HG02943 (cell line): ENCODE measurements around the gene TRAPPC5.

Source experiments
- ATAC-seq: cut with Tn5 transposase; IDR thresholded peaks from one replicate; pipeline ENCODE4 v1.9.1; 2021; ENCODE audit warnings: mild to moderate bottlenecking, low read depth, moderate library complexity; ENCODE audit not compliant: unreplicated experiment

Gene TRAPPC5

DNA sequence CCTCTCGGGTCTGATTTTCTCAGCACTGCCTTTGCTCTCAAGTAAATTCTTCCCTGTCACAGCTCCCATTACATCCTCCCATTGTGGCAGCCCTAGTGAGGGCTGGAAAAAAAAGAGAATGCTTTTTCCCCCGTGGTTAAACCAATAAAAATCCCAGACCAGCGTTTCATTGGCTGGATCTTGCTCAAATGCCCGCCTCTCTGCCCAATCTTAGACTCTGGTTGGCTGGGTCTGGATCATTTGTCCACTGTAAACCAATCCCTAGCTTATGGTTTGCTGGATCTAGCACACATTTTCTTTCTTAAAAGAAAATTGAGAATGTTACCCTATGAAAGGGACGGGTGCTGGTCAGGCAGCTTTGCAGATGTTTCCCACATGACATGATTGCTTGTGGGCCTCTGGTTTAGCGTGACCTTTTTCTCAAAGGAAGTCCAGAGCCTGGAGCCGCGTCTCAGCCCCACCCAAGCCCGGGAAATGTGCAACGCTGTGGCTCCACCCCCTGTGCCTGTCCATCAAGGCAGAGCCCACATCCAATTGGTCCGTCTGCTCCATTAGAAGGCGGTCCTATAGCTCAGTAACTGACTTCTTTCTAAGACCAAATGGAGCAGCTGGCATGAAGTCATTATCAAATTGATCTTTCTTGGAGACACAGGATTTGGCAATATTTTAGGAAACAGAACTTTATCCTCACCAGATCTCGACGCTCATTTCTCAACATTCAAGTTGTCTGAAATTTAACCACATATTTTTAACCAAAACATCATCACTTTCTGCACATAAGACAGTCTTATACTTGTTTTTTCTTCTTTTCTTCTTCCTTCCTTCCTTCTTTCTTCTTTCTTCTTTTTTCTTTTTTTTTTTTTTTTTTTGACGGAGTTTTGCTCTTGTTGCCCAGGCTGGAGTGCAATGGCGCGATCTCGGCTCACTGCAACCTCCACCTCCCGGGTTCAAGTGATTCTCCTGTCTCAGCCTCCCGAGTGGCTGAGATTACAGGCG is 6.3 kb upstream of the TRAPPC5 start:
- no peak for ATAC-seq

DNA sequence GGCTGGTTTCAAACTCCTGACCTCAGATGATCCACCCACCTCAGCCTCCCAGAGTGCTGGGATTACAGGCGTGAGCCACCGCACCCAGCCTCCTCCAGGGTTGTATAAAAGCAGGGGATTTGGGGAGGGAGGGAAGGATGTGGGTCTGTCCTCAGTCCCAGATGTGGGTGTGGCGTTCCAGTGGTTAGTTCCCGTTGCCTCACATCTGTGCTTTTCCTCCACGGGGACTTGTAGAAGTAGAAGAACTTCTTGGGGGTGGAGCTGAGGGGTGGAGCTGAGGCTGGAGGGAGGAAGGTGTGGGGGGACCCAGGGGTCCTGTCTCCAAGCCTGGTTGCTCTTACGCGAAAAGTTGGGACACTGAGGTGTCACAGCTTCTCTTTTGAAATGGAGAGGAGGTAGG is 4.3 kb upstream of the TRAPPC5 start:
- no peak for ATAC-seq

DNA sequence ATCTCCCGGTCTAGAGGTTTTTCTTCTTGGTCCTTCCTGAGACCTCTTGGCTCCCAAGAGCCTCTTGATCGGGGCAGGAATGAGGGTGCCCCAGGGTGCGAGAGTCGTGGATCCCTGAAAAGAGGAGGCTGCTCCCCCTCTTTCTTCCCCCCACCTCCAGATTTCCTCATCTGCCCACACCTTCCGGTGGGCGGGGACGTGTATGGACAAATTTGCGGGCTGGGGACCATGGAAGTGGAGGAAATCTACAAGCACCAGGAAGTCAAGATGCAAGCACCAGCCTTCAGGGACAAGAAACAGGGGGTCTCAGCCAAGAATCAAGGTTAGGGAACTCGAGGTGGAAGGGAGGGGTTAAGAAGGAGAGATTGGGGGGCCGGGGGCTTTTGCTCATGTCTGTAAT is 3.8 kb upstream of the TRAPPC5 start, which contains the start of gene MCEMP1:
MCEMP1 (plus strand) TSS at position 237 of the 400 bp plus-strand sequence; CDS start at position 268, 31 bp downstream.
- no peak for ATAC-seq

DNA sequence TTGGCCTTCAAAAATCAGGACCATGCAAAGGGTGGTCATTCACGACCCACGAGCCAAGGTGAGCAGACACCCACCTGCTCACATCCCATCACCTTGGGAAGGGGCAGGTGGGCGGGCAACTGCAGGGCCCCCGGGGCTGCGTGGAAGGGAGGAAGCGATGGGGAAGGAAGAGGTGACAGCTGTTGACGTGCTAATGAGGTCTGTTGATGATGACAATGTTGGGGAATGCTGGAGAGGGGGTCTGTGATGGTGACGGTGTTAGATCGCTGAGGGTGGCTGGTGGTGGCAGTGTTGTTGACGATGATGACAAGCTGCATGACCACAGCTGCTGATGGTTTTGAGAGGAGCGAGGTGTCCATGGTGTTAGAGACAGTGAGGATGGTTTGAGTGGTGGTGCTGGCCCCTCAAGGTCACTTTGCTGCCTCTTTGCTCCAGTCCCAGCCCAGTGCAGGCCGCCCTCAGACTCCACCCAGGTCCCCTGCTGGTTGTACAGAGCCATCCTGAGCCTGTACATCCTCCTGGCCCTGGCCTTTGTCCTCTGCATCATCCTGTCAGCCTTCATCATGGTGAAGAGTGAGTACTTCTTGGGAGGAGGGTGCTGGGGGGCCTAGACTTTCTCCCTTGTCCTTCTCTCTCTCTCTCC is 2.8 kb upstream of the TRAPPC5 start:
- no peak for ATAC-seq

DNA sequence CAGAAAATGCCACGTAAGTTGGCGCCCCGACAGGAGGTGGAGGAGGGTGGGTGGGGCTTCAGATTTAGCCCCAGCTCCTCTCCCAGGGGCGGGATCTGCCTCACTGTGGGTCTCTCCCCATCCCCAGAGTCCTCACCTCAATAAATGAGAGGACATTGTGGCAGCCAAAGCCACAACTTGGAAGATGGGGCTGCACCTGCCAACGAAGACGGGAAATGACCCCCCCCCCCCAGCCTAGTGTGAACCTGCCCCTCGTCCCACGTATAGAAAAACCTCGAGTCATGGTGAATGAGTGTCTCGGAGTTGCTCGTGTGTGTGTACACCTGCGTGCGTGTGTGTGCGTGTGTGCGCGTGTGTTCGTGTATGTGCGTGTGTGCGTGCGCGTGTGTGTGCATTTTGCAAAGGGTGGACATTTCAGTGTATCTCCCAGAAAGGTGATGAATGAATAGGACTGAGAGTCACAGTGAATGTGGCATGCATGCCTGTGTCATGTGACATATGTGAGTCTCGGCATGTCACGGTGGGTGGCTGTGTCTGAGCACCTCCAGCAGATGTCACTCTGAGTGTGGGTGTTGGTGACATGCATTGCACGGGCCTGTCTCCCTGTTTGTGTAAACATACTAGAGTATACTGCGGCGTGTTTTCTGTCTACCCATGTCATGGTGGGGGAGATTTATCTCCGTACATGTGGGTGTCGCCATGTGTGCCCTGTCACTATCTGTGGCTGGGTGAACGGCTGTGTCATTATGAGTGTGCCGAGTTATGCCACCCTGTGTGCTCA is 1.5 kb upstream of the TRAPPC5 start:
- no peak for ATAC-seq

DNA sequence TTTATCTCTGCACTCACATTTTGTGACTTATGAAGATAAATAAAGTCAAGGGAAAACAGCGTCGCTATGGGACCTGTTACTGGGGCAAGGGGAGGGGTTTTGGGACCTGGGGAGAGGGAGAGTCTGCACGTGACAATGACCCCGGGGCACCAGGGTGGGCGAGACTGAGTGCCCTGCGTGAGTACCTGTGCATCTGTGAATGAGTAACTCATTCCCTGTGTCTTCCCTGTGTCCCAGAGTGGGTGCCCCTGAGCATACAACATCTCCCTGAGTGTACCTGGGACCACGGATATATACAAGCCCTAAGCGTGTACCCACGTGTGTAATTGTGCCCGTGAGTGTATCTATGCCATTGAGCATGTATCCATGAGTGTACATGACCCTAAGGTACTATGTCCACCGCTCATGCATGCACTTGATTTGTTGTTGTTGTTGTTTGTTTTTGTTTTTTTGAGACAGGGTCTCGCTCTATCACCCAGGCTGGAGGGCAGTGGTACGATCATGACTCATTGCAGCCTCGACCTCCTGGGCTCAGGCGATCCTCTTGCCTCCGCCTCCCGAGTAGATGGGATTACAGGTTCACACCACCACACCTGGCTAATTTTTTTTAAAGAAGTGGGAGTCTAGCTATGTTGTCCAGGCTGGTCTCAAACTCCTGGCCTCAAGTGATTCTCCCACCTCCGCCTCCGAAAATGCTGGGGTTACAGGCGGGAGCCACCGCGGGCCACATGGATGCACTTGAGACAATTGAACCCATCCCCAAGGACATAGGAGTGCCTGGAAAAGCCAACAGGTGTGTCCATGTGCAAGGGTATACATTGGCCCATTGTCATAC is 645 bp upstream of the TRAPPC5 start:
- no peak for ATAC-seq

DNA sequence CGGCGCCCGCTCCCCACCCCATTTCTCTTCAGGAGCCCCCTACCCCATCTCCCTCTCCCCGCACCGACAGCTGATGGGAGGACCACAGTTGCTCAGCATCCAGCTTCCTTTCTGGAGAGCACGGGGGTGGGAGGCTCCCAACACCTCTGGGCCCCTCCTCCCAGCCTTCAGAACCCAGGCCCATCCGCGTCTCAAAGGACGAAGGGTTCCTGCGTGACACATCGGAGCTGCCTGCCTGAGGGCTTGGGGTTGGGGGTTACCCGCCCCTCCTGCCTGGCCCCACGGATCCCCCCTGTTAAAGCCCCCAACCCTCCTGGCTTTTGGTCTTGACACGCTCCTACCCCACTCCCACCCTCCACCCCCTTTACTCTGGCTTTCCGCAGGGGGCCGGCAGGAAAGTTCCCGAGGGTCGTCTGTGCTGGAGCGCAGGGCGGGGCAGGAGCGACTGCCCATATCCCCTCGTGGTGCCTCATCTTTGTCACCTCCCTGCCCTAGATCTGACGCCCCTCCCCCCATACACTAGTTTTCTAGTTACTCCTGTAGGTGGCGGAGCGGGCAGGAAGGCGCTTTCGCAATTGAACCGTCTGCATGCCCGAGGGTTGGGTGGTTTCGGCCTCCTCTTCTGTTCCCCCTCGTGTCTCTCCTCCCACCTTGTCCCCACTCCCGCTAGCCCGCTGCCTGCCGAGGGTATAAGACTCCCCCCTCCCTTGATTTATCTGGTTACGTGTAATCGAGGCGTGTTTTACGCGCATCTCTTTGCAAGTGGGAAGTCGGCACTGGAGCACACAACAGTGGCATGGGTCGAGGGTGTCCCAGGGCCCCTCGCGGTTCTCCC is 924 bp downstream of the TRAPPC5 start:
- ATAC-seq = no peak

DNA sequence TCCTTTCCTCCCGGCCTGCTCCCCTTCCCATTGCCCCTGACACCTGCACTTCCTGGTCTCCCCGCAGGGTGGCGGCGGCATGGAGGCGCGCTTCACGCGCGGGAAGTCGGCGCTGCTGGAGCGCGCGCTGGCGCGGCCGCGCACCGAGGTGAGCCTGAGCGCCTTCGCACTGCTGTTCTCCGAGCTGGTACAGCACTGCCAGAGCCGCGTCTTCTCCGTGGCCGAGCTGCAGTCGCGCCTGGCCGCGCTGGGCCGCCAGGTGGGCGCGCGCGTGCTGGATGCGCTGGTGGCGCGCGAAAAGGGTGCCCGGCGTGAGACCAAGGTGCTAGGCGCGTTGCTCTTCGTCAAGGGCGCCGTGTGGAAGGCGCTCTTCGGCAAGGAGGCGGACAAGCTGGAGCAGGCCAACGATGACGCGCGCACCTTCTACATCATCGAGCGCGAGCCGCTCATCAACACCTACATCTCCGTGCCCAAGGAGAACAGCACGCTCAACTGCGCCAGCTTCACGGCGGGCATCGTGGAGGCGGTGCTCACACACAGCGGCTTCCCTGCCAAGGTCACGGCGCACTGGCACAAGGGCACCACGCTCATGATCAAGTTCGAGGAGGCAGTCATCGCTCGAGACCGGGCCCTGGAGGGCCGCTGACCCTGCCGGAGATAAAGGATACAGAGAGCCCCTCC is 1.7 kb downstream of the TRAPPC5 start:
- no peak for ATAC-seq

DNA sequence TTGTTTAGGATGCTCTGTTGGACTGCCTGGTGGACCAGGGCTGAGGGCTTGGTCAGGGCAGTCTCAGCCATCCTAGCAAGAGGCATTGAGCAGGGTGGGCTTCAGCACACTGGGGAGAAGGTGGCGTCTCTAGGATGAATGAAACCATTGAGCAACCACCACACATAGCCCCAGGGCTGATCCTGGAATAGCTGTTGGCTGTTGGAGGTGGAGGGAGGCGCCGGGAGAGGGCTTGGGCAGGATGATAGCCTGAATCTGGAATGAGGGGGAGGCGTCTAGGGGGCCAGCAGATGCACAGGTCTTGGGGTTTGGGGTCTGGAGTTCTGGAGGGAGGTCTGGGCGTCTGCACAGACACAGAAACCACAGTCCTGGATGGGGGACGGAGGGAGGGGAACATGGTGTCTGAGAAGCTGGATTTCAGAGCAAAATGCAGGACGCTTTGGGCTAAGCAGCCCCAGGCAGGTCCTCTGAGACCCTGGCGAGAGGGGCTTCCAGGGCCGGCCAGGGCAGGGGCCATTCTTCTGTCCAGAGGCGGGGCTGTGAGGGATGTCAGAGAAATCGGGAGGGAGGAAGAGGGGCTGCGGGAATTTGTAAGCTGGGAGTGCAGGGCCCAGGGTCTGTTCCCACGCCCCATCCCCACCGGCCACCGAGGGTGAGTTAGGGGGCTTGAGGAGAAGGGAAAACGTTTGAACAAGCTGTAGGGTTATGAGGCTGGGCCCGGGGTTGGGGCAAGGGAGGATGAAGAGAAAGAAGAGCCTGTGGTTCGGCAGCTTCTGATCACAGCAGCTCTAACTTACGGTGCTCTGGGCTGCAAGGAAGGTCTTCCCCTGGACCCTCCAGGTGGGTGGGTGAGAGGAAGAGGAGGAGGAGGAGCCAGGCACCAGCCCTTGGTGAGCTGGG is 5.2 kb downstream of the TRAPPC5 start:
- ATAC-seq = no peak

DNA sequence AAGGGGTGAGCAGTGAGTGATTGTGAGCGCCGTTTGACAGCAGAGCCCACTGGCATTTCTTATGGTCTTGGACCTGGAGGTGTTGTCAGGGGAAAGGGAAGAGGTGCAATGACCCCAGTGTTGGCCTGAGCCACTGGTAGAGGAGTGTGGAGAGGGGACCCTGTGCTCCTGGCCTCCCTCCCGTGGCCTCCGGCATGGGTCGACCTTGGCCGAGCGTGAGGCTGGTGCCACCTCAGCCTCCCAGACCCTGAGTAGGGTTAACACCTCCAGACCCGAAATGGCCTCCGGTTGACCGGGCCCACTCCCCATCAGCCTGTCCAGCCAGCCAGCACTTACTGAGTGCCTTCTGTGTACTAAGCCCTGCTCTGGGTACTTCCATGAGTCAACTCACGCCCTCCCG is 6.5 kb downstream of the TRAPPC5 start:
- no peak for ATAC-seq

DNA sequence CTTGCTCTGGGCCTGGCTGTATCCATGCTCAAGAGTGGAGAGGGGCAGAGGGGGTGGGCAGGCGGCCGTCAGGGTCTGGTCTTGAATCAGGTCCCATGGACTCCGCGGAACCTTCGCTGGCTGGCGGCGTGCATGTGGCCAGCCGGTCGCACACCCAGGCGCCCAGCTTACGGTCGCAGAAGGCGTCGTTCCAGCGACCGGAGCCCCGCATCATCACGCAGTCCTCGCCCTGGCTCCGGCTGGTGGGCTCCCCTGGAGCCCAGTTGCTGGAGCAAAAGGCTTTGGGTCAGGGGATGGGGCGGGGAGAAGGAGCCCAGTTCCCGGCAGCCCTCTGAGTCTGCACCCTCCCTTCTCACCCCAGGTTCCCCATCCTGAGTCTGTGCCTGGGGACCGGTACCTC is 8.5 kb downstream of the TRAPPC5 start:
- ATAC-seq = no peak

DNA sequence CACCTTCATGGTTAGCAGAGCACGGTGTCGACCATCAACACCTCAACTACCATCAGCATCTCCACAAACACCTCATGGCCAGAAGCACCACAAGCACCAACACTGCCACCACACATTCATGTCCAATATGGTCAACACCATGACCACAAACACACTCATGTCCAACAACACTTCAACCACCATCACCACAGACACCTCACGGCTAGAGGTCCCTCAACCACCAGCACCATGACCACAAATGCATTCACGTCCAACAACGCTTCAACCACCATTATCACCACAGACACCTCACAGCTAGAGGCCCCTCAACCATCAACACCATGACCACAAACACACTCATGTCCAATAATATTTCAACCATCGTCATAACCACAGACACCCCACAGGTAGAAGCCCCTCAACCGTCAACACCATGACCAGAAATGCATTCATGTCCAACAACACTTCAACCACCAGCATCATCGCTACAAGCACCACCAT is 10.2 kb downstream of the TRAPPC5 start:
- ATAC-seq = no peak

DNA sequence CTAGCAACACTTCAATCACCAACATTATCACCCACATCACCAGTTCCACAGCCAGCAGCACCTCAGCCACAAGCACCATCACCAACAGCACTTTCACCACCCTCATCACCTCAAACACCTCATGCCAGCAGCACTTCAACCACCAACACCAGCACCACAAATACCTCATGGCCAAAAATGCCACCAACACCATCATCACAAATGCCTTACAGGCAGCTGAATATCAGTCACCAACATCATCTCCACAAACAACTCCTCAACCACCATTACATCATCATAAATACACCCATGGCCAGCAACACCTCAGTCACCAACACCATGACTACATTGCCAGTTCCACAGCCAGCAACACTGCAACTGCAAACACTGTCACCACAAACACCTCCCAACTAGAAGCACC is 10.9 kb downstream of the TRAPPC5 start:
- ATAC-seq = no peak

DNA sequence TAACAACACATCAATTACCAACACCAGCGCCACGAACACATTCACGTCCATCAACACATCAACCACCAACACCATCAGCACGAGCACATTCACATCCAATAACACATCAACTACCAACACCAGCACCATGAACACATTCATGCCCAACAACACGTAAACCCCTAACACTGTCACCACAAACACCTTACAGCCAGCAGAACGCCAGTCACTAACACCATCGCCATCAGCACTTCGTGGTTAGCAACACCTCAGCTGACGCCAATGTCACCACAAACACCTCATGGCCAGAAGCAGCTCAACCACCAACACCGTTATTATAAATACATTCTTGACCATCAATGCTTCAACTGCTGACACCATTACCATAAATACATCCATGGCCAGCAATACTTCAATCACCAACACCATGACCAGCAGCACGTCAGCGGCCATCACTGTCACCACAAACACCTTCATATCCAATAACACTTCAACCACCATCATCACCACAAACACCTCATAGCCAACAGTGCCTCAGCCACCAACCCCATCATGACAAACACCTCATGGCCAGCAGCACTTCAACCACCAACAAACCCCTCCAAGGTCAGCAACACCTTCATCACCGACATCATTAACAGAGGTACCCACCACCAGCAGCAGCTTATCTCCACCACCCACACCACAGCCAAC is 11.9 kb downstream of the TRAPPC5 start:
- no peak for ATAC-seq

DNA sequence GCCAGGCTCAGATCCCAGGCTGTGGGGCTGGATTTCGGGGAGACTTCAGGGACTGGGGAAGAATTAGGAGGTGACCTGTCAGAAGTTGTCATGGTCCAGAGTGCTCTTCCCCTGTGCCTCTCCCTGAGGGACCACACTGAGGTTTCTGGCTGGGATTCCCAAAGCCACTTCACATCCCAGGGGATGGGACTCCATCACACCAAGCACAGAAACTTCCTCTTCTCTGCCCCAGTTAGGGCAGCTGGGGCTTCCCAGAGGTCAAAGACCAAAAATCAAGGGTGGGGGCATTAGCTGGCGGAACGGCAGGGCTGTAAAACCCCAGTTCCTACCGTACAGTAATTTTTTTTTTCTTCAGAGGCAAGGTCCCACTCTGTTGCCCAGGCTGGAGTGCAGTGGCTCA is 13.9 kb downstream of the TRAPPC5 start:
- ATAC-seq = no peak

DNA sequence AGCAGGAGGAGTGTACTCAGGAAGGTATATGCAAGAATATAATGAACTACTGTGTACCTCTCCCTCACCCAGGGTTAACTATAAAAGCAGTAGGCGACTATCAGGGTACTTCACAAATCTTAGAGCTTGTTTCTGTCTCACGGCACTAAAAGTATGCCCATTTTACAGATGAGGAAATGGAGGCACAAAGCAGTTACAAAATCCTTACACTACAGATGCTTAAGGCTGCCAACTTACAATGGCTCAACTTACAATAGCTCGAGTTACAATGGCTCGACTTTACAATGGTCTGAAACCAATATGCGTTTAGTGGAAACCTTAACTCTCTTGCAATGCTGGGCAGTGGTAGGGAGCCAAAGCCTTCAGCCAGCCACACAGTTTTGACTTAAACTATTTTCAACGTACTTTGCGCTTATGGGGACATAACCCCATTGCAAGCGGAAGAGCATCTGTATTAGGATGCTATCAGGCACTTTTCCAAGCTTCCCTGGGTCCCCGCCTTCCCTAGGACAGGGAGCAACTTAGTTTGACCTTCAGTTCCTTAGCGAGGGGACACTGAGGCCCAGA is 17.2 kb downstream of the TRAPPC5 start:
- no peak for ATAC-seq

DNA sequence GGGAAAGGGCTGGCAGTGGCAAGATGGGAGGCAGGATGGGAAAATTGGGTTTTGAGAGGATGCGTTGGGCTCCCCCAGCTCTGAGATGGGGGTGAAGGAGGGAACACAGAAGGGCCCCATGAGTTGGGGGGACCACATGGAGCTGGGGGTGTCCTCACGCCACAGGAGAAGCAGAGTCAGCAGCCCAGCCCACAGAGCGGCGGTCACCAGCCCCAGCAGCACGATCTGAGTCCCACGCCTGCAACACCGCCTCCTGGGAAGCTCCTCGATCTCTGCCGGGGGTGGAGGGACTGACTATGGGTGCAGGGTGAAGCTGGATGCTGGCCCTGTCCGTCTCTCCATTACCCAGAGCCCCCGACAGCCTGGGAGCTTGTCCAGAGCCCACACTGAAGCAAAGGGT is 17.9 kb downstream of the TRAPPC5 start:
- no peak for ATAC-seq
